ENCODE data around the gene DUOX1.
A peak's percentile ranks its signal among the peaks of the same experiment; 100 is the strongest.

DUOX1 gene

GRCh38 chr15:45126535-45127158 is 3.1 kb upstream of the DUOX1 start:
- H3K79me2 ChIP-seq (ENCODE audit: insufficient read depth, low read length), result no peaks in the 10 kb centered on the region
- no peaks in the 10 kb centered on the region for H3F3A ChIP-seq (ENCODE audit: low read depth)
- H4K20me1 ChIP-seq (ENCODE audit: insufficient read depth, low read length, poor library complexity, severe bottlenecking), result no peaks in the 10 kb centered on the region
- no peak overlapping the region for H2AFZ ChIP-seq (ENCODE audit: low read length)
- H3K9me3 ChIP-seq (ENCODE audit: insufficient read depth, low read depth, low read length), result no peaks in the 10 kb centered on the region
- no peaks in the 10 kb centered on the region for H3K27me3 ChIP-seq (ENCODE audit: insufficient read depth, low read length, poor library complexity, severe bottlenecking)
- H3K9me2 ChIP-seq (replicated peaks; ENCODE audit: low read depth, low read length), result no peaks in the 10 kb centered on the region
- no peak overlapping the region for H3K9ac ChIP-seq (ENCODE audit: low read depth, low read length, poor library complexity, severe bottlenecking)
- no peak for TF ChIP-seq EZH2phosphoT487 (IDR thresholded peaks at IDR 0.05; ENCODE audit: borderline replicate concordance)
- TF ChIP-seq CTCF (conservative IDR thresholded peaks at IDR 0.05; ENCODE audit: low read length), result peak; percentile 94
- H3K36me3 ChIP-seq (ENCODE audit: insufficient read depth, low read length), result no peaks in the 10 kb centered on the region
- no peaks in the 10 kb centered on the region for H3K4me1 ChIP-seq (ENCODE audit: insufficient read depth, low read length, poor library complexity, severe bottlenecking)
- H3K4me2 ChIP-seq (ENCODE audit: low read depth, low read length, poor library complexity, severe bottlenecking), result no peak overlapping the region
- H3K4me3 ChIP-seq (ENCODE audit: low read length, poor library complexity, severe bottlenecking), result no peak overlapping the region

- no peak overlapping the region for H3K4me2 ChIP-seq (ENCODE audit: low read depth, low read length, poor library complexity, severe bottlenecking)
- no peaks in the 10 kb centered on the region for H3K4me1 ChIP-seq (ENCODE audit: insufficient read depth, low read length, poor library complexity, severe bottlenecking)
- no peaks in the 10 kb centered on the region for H3K36me3 ChIP-seq (ENCODE audit: insufficient read depth, low read length)
- H3F3A ChIP-seq (ENCODE audit: low read depth), result no peaks in the 10 kb centered on the region
- H3K9me3 ChIP-seq (ENCODE audit: insufficient read depth, low read depth, low read length), result no peaks in the 10 kb centered on the region
- H4K20me1 ChIP-seq (ENCODE audit: insufficient read depth, low read length, poor library complexity, severe bottlenecking), result no peaks in the 10 kb centered on the region
- no peaks in the 10 kb centered on the region for H3K79me2 ChIP-seq (ENCODE audit: insufficient read depth, low read length)
- no peaks in the 10 kb centered on the region for H3K27me3 ChIP-seq (ENCODE audit: insufficient read depth, low read length, poor library complexity, severe bottlenecking)
- H3K9ac ChIP-seq (ENCODE audit: low read depth, low read length, poor library complexity, severe bottlenecking), result no peak overlapping the region
- H3K4me3 ChIP-seq (ENCODE audit: low read length, poor library complexity, severe bottlenecking), result no peak overlapping the region
- H2AFZ ChIP-seq (ENCODE audit: low read length), result no peak overlapping the region
- no peaks in the 10 kb centered on the region for H3K9me2 ChIP-seq (replicated peaks; ENCODE audit: low read depth, low read length)
- no peak for TF ChIP-seq CTCF (conservative IDR thresholded peaks at IDR 0.05; ENCODE audit: low read length)
Measured at GRCh38 chr15:45128971-45129639, 689 bp upstream of the DUOX1 start.

- Histone ChIP-seq H3K9ac (ENCODE audit: low read depth, low read length, poor library complexity, severe bottlenecking) (no peak overlapping the region), H3K9me2 (replicated peaks; ENCODE audit: low read depth, low read length) (no peaks in the 10 kb centered on the region), H3K9me3 (ENCODE audit: insufficient read depth, low read depth, low read length) (no peaks in the 10 kb centered on the region), H3K79me2 (ENCODE audit: insufficient read depth, low read length) (no peaks in the 10 kb centered on the region), H3K4me3 (ENCODE audit: low read length, poor library complexity, severe bottlenecking) (no peak overlapping the region), H3K36me3 (ENCODE audit: insufficient read depth, low read length) (no peaks in the 10 kb centered on the region), H3K27me3 (ENCODE audit: insufficient read depth, low read length, poor library complexity, severe bottlenecking) (no peaks in the 10 kb centered on the region), H3F3A (ENCODE audit: low read depth) (no peaks in the 10 kb centered on the region), H2AFZ (ENCODE audit: low read length) (no peak overlapping the region), H4K20me1 (ENCODE audit: insufficient read depth, low read length, poor library complexity, severe bottlenecking) (no peaks in the 10 kb centered on the region), H3K4me2 (ENCODE audit: low read depth, low read length, poor library complexity, severe bottlenecking) (no peak overlapping the region), H3K4me1 (ENCODE audit: insufficient read depth, low read length, poor library complexity, severe bottlenecking) (no peaks in the 10 kb centered on the region)
- TF ChIP-seq CTCF (conservative IDR thresholded peaks at IDR 0.05; ENCODE audit: low read length), result no peak
- no peak for TF ChIP-seq EZH2phosphoT487 (IDR thresholded peaks at IDR 0.05; ENCODE audit: borderline replicate concordance)
Measured at GRCh38 chr15:45130291-45131000, 652 bp downstream of the DUOX1 start.
